ENCODE data around the gene USP43.
"Not testable (repeated sequence)": the region's sequence is repeated elsewhere in the genome, so short reads cannot be mapped to it uniquely, and the experiment has no call there.

The USP43 gene

DNA sequence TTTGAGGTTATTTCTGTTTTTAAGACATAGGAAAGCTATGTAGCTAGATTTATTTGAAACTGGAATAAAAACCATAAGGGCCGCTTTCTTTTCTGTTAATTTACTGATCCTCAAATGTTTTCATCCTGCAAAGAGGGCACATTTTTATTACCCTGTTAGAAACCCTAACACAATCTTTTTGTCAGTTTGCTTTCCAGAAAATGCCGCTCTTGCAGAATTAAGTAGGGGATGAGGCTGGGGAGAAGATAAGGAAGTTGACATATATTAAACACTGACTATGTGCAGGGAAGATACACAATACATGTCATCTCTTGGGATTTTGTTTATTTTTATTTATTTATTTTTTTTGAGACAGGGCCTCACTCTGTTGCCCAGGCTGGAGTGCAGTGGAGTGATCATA lies 15.7 kb downstream of the USP43 start:
- no peak for DNase-seq

DNA sequence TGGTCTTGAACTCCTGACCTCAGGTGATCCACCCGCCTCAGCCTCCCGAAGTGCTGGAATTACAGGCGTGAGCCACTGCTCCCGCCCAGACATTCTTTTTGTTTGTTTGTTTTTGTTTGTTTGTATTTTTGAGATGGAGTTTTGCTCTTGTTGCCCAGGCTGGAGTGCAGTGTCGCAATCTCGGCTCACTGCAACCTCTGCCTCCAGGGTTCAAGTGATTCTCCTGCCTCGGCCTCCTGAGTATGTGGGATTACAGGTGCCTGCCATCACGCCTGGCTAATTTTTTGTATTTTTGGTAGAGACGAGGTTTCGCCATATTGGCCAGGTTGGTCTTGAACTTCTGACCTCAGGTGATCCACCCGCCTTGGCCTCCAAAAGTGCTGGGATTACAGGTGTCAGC lies 18.2 kb downstream of the USP43 start:
- DNase-seq, result not testable (repeated sequence)

DNA sequence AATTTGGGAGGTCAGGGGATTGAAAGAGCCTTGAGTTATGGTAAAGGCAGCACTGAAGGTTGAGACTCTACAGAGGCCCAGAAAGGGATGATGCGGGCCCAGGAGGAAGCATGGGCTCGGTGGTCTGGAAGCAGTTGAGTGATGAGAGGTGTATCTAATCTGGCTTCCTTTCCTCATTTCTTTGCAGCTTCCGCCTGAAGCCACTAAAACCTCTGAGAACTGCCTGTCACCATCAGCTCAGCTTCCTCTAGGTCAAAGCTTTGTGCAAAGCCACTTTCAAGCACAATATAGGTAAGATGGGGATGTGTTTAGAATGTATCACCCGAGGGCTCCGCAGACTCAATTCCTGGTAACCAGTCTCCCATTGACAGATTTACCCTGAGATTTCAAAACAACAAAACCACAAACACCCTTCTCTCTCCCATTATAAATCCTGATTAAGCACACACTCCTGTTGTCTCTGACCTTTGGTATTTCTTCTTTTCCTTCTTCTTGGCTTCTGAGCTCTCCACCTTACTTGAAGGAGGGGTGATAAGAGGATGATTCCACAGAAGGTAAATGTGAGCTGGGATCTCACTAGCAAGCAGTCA lies 21.2 kb downstream of the USP43 start:
- DNase-seq, result no peak

DNA sequence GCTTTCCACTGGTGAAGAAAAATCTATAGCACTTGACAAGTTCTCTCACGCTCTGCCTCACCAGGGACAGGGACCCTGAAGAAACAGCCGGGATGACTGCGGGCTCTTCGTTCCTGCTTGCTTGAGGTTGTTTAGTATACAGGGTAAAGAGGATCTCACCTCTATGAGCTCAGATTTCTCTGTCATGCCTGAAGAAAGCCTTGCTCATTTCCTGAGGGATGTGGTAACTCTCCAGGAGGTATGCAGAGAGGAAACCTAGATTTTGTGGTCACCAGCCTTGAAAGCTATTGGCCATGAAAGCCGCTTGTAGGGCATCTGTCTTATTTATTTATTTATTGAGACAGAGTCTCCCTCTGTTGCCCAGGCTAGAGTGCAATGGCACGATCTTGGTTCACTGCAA lies 23.2 kb downstream of the USP43 start:
- DNase-seq, result no peak

DNA sequence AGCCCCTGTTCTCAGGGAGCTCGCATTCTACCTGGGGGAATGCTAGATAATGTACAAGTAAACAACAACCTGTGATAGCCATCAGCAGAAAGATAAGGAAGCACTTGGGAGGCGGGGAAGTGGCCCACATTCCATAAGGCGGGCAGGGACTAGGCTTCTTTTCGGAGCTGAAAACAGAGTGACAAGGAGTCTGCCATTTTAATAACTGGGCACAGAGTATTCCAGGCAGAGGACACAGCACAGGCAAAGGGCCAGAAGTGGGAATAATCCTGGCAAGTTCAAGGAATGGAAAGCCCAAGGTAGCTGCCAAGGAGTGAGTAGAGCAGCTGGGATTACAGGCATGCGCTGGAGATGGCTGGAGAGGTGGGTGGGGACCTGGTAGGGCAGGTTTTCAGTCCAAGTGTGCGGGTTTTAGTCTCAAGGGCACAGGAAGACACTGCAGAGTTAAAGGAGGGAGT lies 24.3 kb downstream of the USP43 start:
- DNase-seq, result no peak

DNA sequence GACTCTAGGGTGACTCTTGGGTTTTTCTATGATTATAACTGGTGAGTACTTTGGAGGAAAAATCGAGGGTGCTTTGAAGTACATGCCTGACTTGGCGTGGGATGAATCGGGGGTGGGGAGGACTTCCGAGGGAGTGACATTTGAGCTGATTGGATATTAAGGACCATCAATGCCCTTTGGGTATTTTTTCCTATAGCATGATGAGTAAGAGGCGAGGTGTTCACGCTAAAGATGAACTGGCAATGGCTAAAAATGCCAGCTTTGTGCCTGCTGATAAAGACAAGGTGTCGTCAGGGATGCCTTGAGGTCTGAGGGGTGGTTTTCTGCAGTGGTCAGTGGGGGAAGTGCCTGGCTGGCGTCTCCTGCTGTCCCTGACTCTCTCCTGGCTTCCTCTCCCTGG lies 25.3 kb downstream of the USP43 start:
- no peak for DNase-seq

DNA sequence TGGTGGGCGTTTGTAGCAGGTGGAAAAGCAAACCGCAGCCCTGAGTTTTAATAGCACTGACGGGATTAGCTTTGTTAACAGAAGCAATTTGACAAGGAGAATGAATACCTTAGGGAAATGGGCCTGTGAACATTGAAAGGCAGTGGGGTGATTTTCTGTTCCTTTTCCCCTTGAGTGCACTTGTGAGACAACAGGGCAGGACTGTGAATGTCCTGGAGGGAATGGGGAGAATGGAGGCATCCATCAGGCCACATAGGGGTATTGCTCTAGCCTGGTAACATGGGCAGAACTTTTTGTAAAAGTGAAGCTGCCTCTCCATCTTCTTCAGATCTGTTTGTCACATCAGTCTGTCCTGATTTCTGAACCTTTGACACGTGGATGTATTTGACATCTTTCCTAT lies 26.2 kb downstream of the USP43 start:
- DNase-seq, result no peak

DNA sequence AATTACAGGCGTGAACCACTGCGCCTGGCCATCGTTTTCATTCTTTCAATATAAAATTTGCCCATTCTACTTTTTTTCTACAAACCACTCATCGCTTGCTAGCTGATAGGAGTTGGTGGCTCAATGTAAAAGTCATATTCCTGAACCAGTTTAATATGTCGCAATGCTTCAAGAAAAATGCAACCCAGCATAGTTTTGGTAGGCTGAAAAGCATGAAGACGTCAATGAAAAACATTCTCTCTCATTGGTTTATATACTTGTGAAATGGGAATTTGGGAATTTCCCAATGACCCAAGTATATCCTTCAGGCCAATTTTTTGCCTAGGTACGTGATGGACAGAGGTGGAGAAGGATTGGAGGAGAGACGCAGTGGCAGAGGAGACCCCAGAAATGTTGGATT lies 26.9 kb downstream of the USP43 start:
- DNase-seq, result no peak

DNA sequence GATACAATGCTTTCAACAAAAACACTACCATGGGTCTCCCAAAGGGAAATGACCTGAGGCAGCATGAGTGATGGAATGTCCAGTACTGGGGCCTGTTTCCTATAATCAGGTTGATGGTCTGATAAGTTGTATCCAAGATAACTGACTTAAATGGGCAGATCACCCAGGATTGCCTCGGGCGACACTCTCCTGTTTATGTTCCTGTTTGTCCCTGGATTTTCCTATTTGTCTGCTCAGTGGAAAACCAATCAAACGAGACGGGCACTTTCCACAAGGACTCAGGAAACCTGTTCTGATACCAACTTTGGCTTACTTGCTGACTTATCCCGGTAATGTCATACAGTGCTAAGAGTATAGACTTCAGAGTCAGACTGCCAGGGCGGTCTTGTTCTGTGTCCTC lies 27.4 kb downstream of the USP43 start:
- no peak for DNase-seq

DNA sequence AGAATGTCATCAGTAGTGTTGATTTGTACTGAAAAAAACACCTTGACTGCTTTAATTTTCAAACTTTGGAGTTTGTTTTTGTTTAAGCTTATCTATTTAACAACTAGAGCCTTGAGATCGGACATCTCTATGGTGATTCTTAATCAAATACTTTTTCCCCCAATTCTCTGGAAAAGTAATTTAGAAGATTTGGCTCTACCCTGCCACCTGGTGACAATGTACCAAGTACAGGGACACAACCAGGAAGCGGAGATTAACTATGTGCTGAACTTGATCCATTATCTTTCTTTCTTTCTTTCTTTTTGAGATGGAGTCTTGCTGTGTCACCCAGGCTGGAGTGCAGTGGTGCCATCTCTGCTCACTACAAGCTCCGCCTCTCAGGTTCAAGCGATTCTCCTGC lies 30.8 kb downstream of the USP43 start:
- DNase-seq, result no peak

DNA sequence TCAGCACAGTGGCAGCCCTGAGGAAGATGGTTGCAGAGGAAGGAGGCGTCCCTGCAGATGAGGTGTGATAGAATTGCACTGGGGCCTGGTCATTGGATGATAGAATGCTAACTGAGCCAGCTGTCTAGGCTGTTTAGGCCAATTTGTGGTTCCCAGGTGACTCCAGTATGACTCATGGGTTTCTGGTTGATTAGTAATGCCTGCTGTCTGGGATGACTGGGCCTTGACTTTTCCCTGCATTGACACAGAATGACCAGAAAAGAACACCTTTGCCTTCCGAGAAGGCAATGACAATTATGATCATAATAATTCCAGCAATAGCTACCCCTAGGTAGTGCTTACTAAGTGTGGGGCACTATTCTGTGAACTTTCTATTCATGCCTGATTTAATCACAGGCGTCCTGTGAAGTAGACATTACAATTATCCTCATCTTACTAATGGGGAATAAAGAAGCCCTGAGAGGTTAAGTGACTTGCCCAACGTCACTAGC lies 31.5 kb downstream of the USP43 start:
- no peak for DNase-seq

DNA sequence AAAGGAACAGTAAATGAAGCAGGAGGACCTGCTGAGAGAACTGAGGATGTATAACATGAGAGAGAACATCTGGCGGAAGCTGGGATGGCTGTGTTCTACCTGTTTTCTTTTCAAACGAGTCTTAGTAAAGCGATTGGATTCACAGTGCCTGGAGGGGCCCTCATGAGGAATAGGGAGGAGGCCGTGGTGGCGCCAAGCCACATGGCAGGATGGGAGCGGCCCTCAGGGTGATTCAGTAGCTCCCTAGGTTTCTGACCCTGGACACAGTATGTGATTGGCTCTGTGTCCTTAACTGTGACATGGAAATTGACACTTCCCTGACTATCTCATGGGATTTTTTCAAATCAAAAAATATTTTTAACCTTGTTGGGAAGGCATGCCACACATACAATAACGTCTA lies 32.1 kb downstream of the USP43 start:
- DNase-seq, result no peak

DNA sequence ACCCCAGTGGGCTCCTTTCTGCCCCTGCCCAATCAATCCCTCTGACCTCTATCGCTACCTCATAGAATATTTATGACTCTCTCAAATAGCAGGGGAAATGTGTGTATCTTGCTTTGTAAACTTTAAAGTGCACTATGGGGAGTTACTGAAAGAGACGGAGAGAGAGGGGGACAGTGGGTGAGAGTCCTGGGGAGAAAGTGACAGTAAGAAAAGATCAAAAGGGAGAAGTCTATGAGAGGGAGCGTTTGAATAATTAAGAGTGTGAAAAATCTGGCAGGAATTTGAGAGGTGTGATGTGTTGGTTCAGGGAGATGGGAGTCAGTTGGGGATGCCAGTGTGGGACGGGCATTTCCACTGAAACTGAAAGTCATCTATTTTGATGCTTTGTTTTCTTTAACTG lies 32.6 kb downstream of the USP43 start:
- no peak for DNase-seq

DNA sequence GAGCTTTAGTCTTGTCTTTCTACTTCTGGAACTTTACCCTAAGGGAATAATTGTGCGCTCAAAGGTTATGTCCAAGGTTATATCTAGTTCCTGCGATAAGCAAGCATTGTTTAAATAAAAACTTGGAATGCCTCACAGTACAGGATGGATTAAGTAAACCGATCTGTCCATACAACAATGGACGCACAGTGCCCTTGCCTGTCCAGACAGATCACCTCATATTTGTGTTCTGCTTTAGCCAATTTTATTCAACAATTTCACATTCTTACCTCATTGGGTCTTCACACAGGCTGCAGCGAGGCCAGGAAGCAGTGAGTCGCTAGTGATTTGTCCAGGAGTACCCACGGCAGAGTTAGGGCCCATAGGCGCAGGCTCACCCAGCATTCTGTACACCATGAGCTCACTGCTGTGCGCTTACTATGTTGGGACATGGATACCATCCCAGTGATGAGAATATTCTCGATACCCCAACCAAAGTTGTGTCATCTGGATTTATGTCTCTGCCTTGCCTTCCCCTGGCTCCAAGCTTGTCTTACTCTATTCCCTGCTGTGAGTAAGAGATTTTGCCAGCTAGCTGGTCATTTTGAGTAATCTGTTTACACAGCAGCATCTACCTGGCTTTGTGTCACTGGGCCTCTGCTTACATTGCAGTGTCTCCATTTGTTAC lies 39.8 kb downstream of the USP43 start:
- no peak for DNase-seq

DNA sequence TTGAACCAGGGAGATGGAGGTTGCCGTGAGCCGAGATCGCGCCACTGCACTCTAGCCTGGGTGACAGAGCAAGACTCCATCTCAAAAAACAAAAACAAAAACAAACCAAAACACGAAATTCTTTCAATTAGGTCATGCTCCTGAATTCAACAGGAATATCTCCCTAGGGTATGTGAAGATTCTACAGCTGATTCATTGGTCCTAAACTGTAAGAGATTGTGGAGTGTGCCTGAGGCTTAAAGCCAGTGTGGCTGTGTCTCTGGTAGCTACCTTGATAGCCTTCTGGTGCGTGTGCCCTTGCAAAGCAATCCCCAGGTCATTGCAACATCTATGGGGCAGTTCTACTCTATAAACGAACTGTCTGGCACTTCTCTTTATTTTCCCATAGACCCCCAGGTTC lies 48.4 kb downstream of the USP43 start:
- DNase-seq, result no peak

DNA sequence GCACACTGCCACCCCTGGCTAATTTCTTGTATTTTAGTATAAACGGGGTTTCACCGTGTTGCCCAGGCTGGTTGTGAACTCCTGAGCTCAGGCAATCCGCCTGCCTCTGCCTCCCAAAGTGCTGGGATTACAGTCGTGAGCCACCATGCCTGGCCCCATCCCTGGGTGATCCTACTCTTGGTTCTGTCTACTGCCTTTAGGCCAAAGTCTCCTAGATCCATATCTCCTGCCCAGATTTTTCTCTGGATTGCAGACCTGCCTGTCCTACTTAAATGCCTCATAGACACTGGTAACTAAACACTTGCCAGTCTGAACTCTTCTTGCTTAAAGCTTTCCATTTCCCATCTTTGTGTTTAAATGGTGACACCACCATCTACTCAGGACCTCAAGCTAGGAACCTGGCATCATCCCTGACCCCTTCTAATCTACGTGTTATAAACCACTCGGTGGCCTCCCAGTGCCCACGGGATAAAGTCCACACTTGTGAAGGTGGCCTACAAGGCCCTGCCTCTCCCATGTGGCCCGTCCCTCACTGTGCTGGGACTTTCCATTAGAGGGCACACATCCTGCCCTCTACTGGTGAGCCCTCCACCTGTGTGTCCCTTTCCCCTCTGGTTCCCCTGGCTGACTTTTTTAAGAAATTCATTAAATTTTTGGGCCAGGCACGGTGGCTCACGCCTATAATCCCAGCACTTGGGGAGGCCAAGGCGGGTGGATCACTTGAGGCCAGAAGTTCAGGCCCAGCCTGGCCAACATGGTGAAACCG lies 51.1 kb downstream of the USP43 start:
- DNase-seq, result no peak

DNA sequence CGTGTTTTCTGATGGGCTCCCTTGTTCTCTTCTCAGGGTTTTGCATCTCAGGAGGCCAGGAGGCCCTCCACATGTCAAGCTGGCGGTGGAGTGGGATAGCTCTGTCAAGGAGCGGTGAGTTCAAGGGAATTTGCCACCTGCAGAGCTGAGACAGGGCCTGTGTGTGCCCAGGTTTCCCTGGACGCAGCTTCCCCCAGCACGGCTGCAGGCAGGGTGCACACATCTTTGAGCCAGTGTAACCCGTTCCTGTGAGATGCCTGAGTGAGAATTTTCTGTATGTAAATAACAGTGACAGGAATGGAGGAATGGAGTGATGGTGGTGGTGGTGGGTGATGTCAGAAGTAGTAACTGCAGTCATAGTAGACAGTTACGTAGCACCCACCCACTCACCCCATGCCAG lies 54.8 kb downstream of the USP43 start:
- no peak for DNase-seq

DNA sequence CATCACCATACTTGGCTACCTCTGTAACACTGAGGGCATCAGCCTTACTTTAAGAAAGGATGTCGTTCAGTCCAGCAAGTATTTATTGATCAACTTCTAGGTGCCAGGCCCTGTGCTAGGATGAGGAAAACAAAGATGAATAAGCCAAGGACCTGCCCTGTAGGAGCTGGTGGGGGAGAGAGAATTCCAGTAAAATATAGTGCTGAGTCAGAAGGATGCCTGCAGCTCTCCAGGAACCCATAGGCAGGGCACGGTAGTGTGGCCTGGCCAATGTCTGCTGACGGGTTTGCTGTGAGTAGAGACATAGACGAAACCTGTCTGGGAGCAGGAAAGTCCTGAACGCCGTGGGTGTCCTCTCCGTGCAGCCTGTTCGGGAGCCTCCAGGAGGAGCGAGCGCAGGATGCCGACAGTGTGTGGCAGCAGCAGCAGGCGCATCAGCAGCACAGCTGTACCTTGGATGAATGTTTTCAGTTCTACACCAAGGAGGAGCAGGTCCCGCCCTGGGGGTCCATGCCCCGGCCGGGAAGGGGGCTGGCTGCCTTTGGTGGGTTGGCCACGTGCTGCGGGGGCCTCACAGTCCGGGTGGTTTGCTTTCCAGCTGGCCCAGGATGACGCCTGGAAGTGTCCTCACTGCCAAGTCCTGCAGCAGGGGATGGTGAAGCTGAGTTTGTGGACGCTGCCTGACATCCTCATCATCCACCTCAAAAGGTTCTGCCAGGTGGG lies 55.6 kb downstream of the USP43 start:
- no peak for DNase-seq

DNA sequence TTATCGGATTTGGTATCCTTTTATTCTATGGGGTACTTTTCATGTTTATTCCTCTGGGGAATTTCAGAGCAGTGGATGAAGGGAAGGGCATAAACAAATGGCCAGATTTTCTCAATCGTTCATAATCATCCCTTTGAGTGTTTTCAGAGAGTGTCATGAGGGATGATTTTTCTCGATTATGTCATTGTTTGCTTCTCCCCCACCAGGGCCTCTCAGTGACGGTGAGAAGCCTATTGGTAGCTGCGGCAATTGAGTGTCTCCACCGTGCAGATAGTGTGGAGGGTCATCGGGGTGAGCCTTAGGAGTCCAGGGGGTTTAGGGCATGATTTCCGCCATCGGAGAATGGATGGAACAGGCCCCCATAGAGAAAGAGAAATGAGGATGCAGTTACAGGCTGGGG lies 57.2 kb downstream of the USP43 start:
- no peak for DNase-seq

DNA sequence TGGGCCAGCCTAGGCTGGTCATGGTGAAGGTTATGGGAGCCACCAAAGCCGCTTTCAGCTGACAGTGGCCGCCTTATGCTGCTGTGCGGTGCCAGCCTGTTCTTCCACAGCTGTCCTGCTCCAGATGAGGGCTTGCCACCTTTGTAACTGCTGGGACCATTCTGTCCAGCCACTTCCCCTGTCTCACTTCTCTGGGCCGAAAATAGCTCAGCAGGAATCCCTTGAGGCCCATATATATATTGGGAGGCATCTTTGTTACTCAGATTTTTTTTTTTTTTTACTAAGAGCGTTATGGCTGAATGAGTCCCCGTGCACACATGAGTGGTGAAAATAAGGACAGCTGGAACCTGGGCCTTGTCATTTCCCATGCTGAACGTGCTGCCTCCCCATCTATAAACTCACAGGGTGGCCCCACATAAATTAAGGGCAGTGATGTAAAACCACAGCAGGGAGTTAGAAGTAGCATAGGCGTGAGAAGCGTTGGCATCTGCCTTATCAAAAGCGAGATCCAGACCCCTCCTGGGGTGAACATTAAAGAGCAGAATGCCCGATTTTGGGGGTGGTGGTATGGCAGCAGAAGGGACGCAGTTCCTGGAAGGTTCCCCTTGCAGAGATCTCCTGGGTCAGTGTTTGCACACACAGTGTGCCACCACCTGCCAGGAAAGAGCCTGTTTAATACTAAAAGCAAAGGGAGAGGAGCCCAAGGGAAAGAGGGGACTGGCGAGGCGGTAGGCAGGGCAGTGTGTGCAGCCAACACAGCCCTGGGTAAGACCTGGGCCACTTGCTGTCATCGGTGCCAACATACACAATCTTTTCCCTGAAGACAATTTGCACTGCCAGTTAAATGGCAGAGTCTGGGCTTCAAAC lies 57.8 kb downstream of the USP43 start:
- no peak for DNase-seq

DNA sequence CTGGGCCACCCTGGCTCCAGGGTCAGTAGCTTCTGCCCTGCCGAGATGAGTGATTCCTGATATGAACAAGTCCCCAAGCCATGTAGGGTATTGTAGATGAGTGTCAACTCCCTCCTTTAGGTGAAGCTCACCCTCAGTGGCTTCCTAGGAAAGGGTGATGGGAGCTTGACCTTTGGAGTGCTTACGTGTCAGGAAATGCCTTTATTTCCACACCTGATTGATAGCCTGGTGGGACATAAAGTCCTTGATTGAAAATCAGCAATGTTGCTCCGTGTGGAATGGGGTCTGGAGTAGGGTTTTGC lies 58.4 kb downstream of the USP43 start:
- DNase-seq, result no peak

DNA sequence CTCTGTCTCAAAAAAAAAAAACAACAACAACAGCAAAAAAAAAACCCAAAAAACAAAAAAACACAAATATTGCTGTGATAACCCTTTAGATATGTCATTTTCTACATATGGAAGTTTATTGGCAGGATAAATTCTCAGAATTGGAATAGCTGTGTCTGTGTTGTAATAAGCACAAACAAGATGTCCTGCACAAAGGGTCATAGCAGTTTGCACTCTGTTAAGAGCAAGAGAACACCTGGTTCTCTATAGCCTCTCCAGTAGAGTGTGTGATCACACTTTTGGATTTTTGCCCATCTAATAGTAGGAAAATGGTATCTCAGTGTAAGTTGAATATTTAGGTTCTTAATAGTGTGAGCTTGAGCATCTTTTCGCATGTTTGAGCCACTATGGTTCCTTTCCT lies 60.4 kb downstream of the USP43 start:
- no peak for DNase-seq

DNA sequence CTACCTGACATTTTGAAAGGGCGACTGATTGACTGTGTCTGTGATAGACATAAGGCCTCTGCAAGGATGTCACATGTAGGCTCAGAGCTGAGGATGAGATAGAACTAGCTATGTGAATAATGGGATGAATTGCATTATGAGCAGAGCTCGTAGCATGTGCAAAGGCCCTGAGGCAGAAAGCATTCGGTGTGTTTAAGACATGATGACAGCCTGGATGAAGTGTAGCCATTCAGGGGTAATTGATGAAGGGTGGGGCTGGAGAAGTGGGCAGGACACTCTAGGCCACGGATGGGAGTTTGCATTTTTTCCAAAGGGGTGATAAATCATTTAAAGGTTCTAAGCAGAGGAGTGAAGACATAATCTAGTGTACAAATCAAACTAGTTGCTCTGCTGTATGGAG lies 62.6 kb downstream of the USP43 start:
- DNase-seq, result no peak

Measured in SHP77 (cell line).